Central memory CD4-positive, alpha-beta T cell (primary cell): ENCODE measurements around the gene AMIGO1.
"Not testable (repeated sequence)": the region's sequence is repeated elsewhere in the genome, so short reads cannot be mapped to it uniquely, and the experiment has no call there.

Source experiments
- DNase-seq: peaks from one replicate; pipeline ENCODE4 v3.0.0; 2022

The AMIGO1 gene

GRCh38 chr1:109482242-109482641 is 27.3 kb downstream of the AMIGO1 start:
- DNase-seq, result no peak

DNA sequence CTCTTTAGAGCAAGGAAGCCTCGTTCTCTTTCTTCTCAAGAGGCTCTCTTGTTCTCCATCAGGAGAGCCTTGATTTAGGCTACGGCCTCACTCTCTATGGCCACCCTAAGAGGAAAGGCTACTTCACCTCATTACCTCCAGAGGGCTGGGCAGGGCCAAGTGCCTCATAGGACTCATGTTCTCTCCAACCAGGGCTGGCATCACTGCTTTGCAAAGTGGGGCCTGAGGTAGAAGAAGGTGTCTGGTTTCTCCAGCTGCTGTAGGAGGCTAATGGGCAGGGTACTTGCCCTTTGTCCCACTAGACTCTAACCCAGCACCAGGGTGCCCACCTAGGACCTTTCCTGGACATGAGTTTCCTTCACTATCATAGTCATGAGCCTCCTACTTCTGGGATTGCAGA is 27.9 kb downstream of the AMIGO1 start:
- no peak for DNase-seq

GRCh38 chr1:109479901-109480300 is 29.6 kb downstream of the AMIGO1 start:
- no peak for DNase-seq

- DNase-seq, result no peak
Observed at GRCh38 chr1:109479311-109479710, 30.2 kb downstream of the AMIGO1 start.

DNA sequence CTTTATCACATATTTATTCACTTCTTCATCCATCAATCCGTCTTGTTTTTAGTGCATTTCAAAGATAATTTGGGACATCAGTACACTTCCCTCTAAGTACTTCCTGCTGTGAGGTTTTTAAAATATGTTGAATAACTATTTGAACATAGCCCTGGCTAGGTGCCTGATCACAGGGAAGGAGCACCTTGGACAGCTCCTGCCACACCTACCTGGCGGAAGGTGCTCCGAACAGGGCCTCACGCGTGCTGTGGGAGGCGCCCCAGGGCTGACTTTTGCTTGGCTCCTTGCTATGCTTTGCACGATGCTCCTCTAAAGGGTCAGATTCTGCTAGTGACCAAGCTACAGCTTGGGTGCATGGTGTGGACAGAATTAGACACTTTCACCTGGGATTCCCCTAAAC is 30.7 kb downstream of the AMIGO1 start:
- DNase-seq, result no peak

DNA sequence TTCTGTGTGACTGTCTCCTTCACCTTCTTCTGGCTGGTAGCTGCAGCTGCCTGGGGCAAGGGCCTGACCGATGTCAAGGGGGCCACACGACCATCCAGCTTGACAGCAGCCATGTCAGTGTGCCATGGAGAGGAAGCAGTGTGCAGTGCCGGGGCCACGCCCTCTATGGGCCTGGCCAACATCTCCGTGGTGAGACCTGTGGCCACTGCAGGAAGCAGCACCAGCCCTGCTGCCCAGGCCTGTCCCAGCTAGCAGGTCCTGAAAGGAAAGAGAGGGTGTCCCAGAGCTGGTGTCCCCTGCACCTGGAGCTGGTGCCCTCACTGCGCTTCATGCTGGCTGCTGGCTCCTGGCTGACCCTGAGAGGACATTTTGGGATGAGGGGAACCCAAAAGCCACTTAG is 31.7 kb downstream of the AMIGO1 start:
- DNase-seq, result no peak

GRCh38 chr1:109476825-109477224 is 32.7 kb downstream of the AMIGO1 start:
- DNase-seq, result no peak

DNA sequence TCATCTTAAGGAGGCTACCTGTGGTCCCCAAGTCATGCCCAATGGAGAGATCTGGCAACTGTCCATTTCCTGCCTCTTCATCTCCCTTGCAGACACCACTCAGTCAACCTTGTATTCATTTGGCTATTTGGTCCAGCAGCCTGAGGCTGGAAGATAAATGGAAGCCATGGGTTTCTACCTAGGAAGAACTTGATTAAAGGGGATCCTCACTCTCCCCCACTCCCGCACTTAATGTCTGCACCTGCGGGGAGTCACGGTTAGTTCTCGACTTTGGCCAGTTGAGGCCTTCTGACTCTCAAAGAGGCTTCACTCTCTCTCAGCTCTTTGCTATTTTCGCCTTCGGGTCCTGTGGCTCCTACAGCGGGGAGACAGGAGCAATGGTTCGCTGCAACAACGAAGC is 34.3 kb downstream of the AMIGO1 start:
- DNase-seq, result no peak

GRCh38 chr1:109474697-109475096 is 34.8 kb downstream of the AMIGO1 start:
- no peak for DNase-seq

DNA sequence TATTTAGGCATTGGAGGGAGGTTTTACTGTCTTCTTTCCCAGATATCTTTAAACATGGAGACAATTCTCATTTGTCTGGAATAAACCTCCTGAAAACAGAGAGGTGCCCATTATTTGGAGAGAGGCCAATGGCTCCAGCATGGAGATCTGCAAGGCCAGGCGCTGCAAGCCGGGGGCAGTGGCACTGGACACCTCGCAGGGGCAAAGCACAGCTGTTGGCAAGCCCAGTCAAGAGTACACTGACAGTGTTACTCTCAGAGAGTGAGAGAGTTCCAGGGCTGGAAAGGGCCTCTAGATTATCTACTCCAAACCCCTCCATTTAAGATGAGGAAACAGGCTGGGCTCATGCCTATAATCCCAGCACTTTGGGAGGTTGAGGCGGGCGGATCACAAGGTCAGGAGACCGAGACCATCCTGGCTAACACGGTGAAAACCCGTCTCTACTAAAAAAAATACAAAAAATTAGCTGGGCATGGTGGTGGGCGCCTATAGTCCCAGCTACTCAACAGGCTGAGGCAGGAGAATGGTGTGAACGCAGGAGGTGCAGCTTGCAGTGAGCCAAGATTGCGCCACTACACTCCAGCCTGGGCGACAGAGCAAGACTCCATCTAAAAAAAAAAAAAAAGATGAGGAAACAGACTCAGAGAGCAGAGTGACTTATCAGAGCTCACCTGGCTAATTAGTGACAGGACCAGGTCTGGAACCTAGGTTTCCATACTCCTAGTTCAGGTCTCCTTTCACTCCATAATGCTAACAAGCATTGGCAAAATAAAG is 36.1 kb downstream of the AMIGO1 start:
- not testable (repeated sequence) for DNase-seq

- DNase-seq, result no peak
Observed at GRCh38 chr1:109472779-109473178, 36.7 kb downstream of the AMIGO1 start.

GRCh38 chr1:109470245-109470644 is 39.3 kb downstream of the AMIGO1 start:
- no peak for DNase-seq

GRCh38 chr1:109468903-109469302 is 40.6 kb downstream of the AMIGO1 start:
- no peak for DNase-seq

DNA sequence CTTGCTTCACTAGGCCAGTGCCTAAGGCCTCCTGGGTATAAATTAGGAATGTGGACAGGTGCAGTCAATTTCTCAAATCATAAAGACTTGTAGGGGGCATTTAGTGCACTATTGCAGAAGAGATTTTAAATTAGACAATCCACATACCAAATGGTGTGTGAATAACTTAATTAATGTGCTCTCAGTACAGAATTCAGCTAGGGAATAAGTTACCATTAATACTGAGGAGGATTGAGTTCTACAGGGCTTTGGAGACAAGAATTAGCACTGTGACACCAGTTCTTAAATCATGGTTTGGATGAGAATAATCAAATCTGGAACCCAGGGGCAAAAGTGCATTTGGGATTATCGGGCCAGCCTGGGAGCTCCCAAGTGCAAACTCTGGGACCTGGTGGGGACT is 41.5 kb downstream of the AMIGO1 start:
- no peak for DNase-seq

GRCh38 chr1:109467301-109467777 is 42.2 kb downstream of the AMIGO1 start:
- no peak for DNase-seq

DNA sequence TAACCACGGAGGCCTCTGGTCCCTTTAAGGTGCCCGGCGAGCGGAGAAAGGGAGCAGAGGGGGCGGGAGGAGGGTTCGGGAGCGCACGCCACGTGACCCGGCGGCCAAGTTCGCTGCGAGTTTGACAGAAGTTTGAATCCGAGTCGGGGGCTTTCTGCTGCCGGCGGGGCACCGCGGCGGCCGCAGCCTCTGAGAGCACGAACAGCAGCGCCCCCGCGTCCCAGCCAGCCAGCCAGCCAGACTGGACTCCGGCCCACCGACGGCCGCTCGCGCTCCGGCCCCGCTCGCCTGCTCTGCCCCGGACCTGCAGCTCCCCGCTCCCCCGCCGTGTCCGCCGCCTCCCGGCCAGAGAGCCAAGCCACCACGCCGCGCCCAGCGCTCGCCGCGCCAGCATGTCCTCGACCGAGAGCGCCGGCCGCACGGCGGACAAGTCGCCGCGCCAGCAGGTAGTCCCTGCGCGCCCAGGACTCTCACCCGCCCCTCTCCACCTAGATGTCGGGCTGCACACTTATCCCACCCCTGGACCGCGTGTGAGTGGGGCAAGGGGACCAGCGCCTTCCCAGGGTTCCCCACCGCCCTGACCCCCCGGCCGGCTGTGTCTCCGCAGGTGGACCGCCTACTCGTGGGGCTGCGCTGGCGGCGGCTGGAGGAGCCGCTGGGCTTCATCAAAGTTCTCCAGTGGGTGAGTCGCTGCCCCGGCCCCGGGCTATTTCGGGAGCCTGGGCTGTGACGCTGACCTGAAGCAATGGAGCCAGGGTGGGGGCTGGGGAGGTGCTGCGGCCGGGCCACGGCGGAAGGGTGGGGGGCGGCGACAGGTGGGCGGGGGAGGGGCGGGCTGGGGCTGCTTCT is 42.9 kb downstream of the AMIGO1 start, which contains the start of gene SYPL2:
Gene SYPL2, plus strand, starts transcription at position 95 of the 849 bp plus-strand sequence. Its CDS starts 298 bp downstream, at position 393.
- no peak for DNase-seq

GRCh38 chr1:109466125-109466451 is 43.4 kb downstream of the AMIGO1 start:
- no peak for DNase-seq

GRCh38 chr1:109457819-109458218 is 51.7 kb downstream of the AMIGO1 start:
- no peak for DNase-seq

DNA sequence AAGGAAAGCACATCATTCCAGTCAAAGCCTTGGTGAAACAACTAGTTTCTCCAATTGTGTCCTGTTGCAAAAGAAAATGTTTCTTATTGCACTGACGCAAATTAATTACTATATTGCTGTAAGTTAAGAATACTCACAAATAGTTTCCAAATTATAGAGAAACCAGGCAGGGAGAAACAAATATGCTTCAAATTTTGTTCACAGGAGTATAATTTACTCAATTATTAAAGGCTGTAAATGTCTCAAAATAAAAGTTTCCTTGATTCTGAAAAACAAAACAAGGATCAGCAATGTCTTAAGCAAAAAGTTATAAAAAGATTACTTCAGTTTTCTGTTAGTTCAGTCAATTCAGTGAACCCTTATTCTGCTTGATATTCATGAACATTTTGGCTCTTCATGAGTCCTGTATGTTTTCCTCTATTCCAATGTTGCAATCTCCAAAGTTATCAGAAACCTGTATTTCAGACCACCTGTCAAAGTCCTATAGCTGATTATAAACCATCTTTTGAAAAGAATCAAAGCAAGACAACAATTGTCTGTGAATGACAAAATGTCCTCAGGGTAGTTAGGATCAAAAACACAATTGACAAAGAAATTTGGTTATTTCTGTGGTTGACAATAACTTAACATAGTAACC is 54.9 kb downstream of the AMIGO1 start:
- no peak for DNase-seq
